Measurements from ENCODE around the gene TMC6.
A peak's percentile ranks its signal among the peaks of the same experiment; 100 is the strongest.

Gene TMC6

DNA sequence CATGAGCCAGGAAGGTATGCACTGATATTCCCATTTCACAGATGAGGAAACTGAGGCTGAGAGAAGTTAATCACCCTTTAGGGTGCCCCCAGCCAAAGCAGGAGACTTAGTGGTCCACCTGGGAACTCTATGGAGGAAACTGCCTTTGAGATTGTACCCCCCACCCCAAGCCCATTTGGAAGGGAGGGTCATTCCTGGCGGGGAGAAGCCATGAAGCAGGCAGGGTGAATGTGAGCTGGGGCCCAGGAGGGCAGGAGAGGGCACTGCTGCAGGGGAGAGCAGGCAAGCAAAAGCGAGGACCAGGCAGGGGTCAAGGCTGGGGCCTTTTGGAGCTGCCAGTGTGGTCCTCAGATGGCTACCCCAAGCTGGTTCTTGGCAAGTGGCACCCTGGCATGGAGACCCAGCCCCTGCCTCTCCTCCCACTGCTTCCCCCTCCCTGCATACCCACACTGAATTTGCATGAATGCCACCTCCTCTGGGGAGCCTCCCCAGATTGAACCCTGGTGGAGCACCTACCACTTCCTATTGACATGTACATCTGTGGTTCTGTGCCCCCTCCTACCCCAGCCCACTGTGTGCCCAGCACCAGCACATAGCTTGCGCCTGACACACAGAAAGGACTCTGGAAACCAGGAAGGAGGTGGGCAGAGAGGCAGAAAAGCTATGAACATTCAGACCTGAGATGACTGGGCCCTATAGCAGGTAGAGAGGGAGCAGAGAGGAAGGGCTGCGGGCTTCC lies 965 bp upstream of the TMC6 start:
- H3K4me3 ChIP-seq (replicated peaks; ENCODE audit: low read depth, low read length): peak overlapping the region; percentile 72

DNA sequence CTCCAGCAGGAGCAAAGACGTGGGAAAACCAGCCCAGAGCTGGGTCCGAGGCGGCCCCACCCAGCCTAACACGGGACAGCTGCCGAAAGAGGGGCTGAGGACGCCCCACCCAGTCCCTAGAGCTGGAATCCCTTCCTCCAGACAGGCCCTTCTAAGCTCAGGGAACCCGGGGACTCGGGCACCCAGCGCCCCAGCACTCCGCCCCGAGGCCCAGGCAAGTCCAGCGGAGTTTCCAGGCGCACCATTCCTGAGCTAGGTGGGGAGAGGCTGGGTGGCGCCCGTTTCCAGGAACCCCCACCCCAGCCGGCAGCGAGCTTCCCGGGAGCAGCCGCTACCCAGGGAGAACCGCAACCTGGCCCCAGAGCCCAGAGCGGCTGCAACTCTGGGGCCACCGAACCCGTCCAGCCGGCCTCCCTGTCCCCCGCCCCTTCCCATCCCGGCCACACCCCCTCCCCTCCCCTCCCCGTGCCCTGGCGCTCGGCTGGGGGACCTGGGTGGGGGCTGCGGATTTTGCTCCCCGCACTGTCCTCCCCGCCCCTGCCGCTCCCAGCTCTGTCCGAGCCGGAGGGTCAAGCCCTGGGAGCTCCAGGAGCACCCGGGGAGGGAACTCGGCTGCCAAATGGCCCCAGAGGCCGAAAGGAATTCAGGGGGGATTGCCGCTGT lies 536 bp downstream of the TMC6 start:
- TF ChIP-seq, protein P1, sequence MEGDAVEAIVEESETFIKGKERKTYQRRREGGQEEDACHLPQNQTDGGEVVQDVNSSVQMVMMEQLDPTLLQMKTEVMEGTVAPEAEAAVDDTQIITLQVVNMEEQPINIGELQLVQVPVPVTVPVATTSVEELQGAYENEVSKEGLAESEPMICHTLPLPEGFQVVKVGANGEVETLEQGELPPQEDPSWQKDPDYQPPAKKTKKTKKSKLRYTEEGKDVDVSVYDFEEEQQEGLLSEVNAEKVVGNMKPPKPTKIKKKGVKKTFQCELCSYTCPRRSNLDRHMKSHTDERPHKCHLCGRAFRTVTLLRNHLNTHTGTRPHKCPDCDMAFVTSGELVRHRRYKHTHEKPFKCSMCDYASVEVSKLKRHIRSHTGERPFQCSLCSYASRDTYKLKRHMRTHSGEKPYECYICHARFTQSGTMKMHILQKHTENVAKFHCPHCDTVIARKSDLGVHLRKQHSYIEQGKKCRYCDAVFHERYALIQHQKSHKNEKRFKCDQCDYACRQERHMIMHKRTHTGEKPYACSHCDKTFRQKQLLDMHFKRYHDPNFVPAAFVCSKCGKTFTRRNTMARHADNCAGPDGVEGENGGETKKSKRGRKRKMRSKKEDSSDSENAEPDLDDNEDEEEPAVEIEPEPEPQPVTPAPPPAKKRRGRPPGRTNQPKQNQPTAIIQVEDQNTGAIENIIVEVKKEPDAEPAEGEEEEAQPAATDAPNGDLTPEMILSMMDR (IDR thresholded peaks at IDR 0.05; ENCODE audit: insufficient read depth, low read length, poor library complexity, severe bottlenecking): no peak
- H3K36me3 ChIP-seq (ENCODE audit: control insufficient read depth, insufficient read depth, low read length): peaks cover 18% of the 10 kb centered on the region
- DNase-seq (ENCODE audit: extremely low read depth, insufficient read length): peak; percentile 54
- H3K27me3 ChIP-seq (replicated peaks; ENCODE audit: control insufficient read depth, insufficient read depth, low read length): no peaks in the 10 kb centered on the region
- H3K4me3 ChIP-seq (replicated peaks; ENCODE audit: low read depth, low read length): peak overlapping the region; percentile 91

More for the DNA sequence above, 965 bp upstream of the TMC6 start:
- Histone ChIP-seq H3K36me3 (ENCODE audit: control insufficient read depth, insufficient read depth, low read length) (peaks cover 22% of the 10 kb centered on the region), H3K27me3 (replicated peaks; ENCODE audit: control insufficient read depth, insufficient read depth, low read length) (no peaks in the 10 kb centered on the region)
- peak; percentile 37 for DNase-seq (ENCODE audit: extremely low read depth, insufficient read length)
- TF ChIP-seq, protein P1 (IDR thresholded peaks at IDR 0.05; ENCODE audit: insufficient read depth, low read length, poor library complexity, severe bottlenecking): no peak

DNA sequence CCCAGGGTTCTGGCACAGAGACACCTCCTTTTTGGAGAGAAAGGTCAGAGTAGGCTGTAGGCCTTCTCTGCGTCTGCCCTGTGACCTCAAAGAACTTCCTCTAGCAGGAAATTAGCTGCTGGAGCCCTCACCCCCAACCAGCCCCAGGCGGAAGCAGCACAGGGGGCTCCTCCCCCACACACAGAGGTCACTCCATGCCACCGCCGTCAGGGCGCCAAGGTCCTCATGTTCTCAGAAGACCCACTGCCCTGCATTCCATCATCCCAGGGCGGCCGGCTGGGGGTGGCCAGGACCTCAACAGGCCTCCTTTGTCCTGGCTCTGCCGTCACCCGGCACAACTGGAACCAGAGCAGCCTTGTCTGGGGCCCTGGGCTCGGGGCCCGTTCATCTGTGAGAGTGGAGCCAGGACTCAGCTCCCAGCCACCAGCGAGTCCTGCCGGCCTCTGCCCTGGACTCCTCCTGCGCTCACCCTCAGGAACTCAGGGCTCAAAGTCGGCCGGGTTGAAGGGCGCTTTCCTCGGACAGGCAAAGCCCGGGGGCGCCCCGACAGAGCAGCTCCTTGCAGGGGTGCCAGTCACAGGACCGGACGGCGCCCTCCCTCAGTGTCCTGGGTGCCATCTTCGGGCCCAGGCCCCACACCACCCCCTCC lies 1.2 kb downstream of the TMC6 start:
- TF ChIP-seq, protein P1 (IDR thresholded peaks at IDR 0.05; ENCODE audit: insufficient read depth, low read length, poor library complexity, severe bottlenecking): no peak
- Histone ChIP-seq H3K36me3 (ENCODE audit: control insufficient read depth, insufficient read depth, low read length) (peaks cover 21% of the 10 kb centered on the region), H3K27me3 (replicated peaks; ENCODE audit: control insufficient read depth, insufficient read depth, low read length) (no peaks in the 10 kb centered on the region), H3K4me3 (replicated peaks; ENCODE audit: low read depth, low read length) (peak overlapping the region; percentile 91)
- peak; percentile 78 for DNase-seq (ENCODE audit: extremely low read depth, insufficient read length)

DNA sequence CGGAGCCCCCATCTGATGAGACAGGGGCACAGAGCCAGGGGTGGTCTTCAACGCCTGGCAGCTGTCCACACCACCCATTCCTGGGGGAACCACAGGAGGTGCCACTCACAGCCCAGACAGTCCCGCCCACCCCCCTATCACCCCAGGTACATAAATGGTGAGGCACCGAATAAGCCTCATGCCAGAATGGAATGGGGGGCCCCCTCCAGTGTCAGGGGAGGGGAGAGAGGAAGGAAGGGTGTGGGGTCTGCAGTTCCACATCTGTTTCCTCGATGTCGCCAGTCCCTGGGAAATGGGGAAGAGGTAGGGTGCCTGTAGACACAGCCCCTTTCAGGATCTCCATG lies 1.7 kb downstream of the TMC6 start:
- H3K27me3 ChIP-seq (replicated peaks; ENCODE audit: control insufficient read depth, insufficient read depth, low read length): no peaks in the 10 kb centered on the region
- H3K4me3 ChIP-seq (replicated peaks; ENCODE audit: low read depth, low read length): peak overlapping the region; percentile 91
- TF ChIP-seq, protein P1 (IDR thresholded peaks at IDR 0.05; ENCODE audit: insufficient read depth, low read length, poor library complexity, severe bottlenecking): no peak
- no peak for DNase-seq (ENCODE audit: extremely low read depth, insufficient read length)
- H3K36me3 ChIP-seq (ENCODE audit: control insufficient read depth, insufficient read depth, low read length): peaks cover 25% of the 10 kb centered on the region

DNA sequence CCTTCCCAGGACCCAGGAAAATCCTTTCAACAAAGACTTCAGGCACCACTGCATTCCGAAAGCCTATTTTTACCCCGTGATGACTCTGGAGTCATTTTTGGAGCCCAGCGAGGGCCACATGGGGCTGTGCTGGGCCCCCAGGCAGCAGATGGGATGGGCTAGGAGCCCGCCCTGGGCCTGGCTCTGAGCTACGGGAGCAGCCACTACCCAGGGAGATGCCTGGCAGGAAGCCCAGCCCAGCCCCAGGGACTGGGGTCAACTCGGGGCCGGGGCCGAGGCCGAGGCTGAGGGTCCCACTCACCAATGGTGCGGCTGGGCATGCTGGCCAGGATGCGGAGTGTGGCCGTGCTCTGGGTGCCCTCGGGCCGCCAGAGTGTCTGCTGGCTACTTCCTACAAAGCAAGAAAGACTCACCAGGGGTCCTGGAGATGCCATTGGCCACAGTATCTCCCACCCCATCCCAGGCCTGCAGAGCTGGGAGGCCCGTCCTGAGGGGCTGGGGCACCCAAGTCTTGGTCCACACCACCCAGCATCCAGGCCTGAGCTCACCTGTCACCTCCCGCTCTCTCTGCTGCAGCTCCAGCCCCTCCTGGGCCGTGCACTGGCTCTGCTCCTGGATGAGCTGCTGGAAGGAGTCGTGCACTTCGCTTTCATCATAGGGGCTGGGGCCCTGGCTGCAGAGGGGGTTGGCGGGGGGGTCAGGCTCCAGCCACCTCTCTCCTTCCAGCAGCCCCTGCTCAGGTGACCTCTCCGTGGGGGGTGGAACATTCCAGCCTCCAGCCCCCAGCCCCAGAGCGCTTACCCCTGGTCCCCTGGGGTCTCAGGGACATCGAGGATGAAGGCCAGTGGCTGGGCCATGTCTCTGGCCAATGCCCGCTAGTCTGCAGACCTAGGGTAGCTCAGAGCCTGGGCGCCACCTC lies 2.3 kb downstream of the TMC6 start:
- Histone ChIP-seq H3K36me3 (ENCODE audit: control insufficient read depth, insufficient read depth, low read length) (peaks cover 29% of the 10 kb centered on the region), H3K4me3 (replicated peaks; ENCODE audit: low read depth, low read length) (peak overlapping the region; percentile 91)
- DNase-seq (ENCODE audit: extremely low read depth, insufficient read length): no peak

More for the DNA sequence above, 2.3 kb downstream of the TMC6 start:
- H3K27me3 ChIP-seq (replicated peaks; ENCODE audit: control insufficient read depth, insufficient read depth, low read length): no peaks in the 10 kb centered on the region
- TF ChIP-seq, protein P1 (IDR thresholded peaks at IDR 0.05; ENCODE audit: insufficient read depth, low read length, poor library complexity, severe bottlenecking): no peak
